Right lobe of liver (tissue), 6 donors: ENCODE measurements around the gene NSUN5. TPM values are rescaled to one million over a fixed set of nuclear protein-coding genes. Genes with fewer than 3 reads are reported as not detected.
"Not testable (repeated sequence)": the region's sequence is repeated elsewhere in the genome, so short reads cannot be mapped to it uniquely, and the experiment has no call there.

Experiments used
- ATAC-seq, 4 donors: fragments of 200-7000 bp; cut with Tn5 transposase; one replicate each; pipeline ENCODE4 v1.9.1; 2020; ENCODE audit warnings: mild to moderate bottlenecking in 4 of 4, moderate library complexity in 4 of 4
- DNase-seq, 3 donors: peaks; one replicate each; pipeline ENCODE4 v3.0.0-alpha.2; 2020
- H3K27ac ChIP-seq, 3 donors: fragments of 200-600 bp; one replicate each; pipeline ENCODE4 v1.8.0; 2022
- H3K27me3 ChIP-seq, 2 donors: fragments of 200-600 bp; one replicate each; pipeline ENCODE4 v1.8.0; 2022
- H3K36me3 ChIP-seq, 4 donors: fragments of 200-600 bp; sonication (generic) in 1 of 4; one replicate each; pipeline versions ENCODE4 v1.5.1 to v1.8.0; 2017 to 2022; ENCODE audit warnings: control low read depth in 1 of 4
- H3K4me1 ChIP-seq, 4 donors: fragments of 200-600 bp; sonication (generic) in 1 of 4; one replicate each; pipeline versions ENCODE4 v1.5.1 to v1.8.0; 2017 to 2022; ENCODE audit warnings: control low read depth in 1 of 4
- H3K4me3 ChIP-seq, 3 donors: fragments of 200-600 bp; one replicate each; pipeline ENCODE4 v1.8.0; 2022
- H3K9me3 ChIP-seq, 4 donors: fragments of 200-600 bp; sonication (generic) in 1 of 4; one replicate each; pipeline versions ENCODE4 v1.5.1 to v1.8.0; 2017 to 2022; ENCODE audit warnings: control low read depth in 1 of 4
- CTCF ChIP-seq, 4 donors: fragments of 200-600 bp in 3 of 4; fragments of 450-650 bp in 1 of 4; IDR thresholded peaks; one replicate each; pipeline versions ENCODE4 v1.5.1 to v1.8.0; 2016 to 2022; ENCODE audit warnings: antibody characterized with exemption in 4 of 4, mild to moderate bottlenecking in 2 of 4
- POLR2A ChIP-seq: fragments of 450-650 bp; IDR thresholded peaks from one replicate; pipeline ENCODE4 v1.6.1; 2017; ENCODE audit warnings: antibody characterized with exemption, mild to moderate bottlenecking
- WGBS: methylation state at CpG from one replicate; pipeline ENCODE4 v1.1.6; 2018; ENCODE audit warnings: low coverage, low lambda C conversion rate; ENCODE audit not compliant: insufficient coverage; ENCODE audit errors: missing lambda C conversion rate; 5-methylcytosine and 5-hydroxymethylcytosine counted together
- intact Hi-C, 2 donors: fragments of 100-400 bp; cut with DNase I; formaldehyde crosslinking; loops; one replicate each; pipeline versions ENCODE4 v1.11.2 to v1.14.1; 2022
- total RNA-seq, 6 experiments: library from RNA; depleted of rRNA in 2 of 6; stranded (reverse); fragments of >200 nt in 2 of 6; fragmentation: NEBNext Ultra II Directional in 3 of 6; extraction: Animal tissue kit (Norgen Biotek cat#: 25700) in 3 of 6; gene quantifications; one replicate each; pipeline versions ENCODE4 v1.1.0 to v1.2.4, GENCODE V29; 2016 to 2023
- donor health status: DM: no; HTN: yes; CAD: no.
- donor health status: DM: no; HTN: no; CAD: no.
- donor health status: DM: no; HTN: no; CAD: no.
- donor health status: DM: no; HTN: yes; CAD: no.
- donor health status: DM: no; HTN: yes; CAD: no.

The NSUN5 gene
- total RNA-seq, 6 experiments from 2014 or later, result 7.5 to 16.8 (median 9.2) TPM

GRCh38 chr7:73307436-73307835 lies 1.2 kb downstream of the NSUN5 start:
- Histone ChIP-seq H3K27me3 (no peaks in the 10 kb centered on the region), H3K4me1 (peaks cover 0 to 5% (median 0%) of the 10 kb centered on the region in 4 donors), H3K27ac (no peak overlapping the region), H3K4me3 (peak overlapping the region in 1 of 3 donors; percentile 86), H3K36me3 (peaks cover 0 to 5% (median 0%) of the 10 kb centered on the region in 4 donors), H3K9me3 (no peaks in the 10 kb centered on the region)
- intact Hi-C loops, result no loop called here
- ATAC-seq (no peak), DNase-seq (peak in 1 of 3 donors; percentile 40)
- WGBS, result 96% methylated on average over 8 of the region's 13 CpGs
- TF ChIP-seq POLR2A, result no peak
- no peak for TF ChIP-seq CTCF (IDR thresholded peaks at IDR 0.05)

GRCh38 chr7:73304612-73305387 lies 3.8 kb downstream of the NSUN5 start:
- H3K36me3 ChIP-seq, H3K4me1 ChIP-seq, H3K27me3 ChIP-seq, intact Hi-C loops, ATAC-seq, H3K9me3 ChIP-seq, H3K4me3 ChIP-seq, H3K27ac ChIP-seq: not testable (repeated sequence)
- 78% methylated on average over 3 of the region's 15 CpGs for WGBS
- DNase-seq, result peak in 1 of 3 donors; percentile 18

- Histone ChIP-seq H3K4me1 (peaks cover 0 to 2% (median 0%) of the 10 kb centered on the region in 4 donors), H3K9me3 (no peaks in the 10 kb centered on the region), H3K27ac (no peak overlapping the region), H3K27me3 (no peaks in the 10 kb centered on the region), H3K4me3 (no peak overlapping the region), H3K36me3 (peaks cover 0 to 5% (median 0%) of the 10 kb centered on the region in 4 donors)
- DNase-seq (peak in 1 of 3 donors; percentile 36), ATAC-seq (no peak)
- intact Hi-C loops, result no loop called here
- WGBS, result 92% methylated on average over 8 of the region's 14 CpGs
- TF ChIP-seq CTCF (IDR thresholded peaks at IDR 0.05) (no peak), POLR2A (no peak)
Measured at GRCh38 chr7:73304071-73304470, 4.6 kb downstream of the NSUN5 start.

- no peaks in the 10 kb centered on the region for H3K9me3 ChIP-seq
- no peaks in the 10 kb centered on the region for H3K4me1 ChIP-seq
- intact Hi-C loops, result no loop called here
- DNase-seq (peak in 1 of 3 donors; percentile 41), ATAC-seq (no peak)
- H3K27me3 ChIP-seq, result no peaks in the 10 kb centered on the region
- TF ChIP-seq CTCF (IDR thresholded peaks at IDR 0.05) (no peak), POLR2A (no peak)
- H3K27ac ChIP-seq, result no peak overlapping the region
- no peak overlapping the region for H3K4me3 ChIP-seq
- 60% methylated on average over 1 of the region's 26 CpGs for WGBS
- peaks cover 0 to 5% (median 0%) of the 10 kb centered on the region in 4 donors for H3K36me3 ChIP-seq
Measured at GRCh38 chr7:73303546-73303945, 5.1 kb downstream of the NSUN5 start.

- H3K9me3 ChIP-seq, H3K4me1 ChIP-seq, intact Hi-C loops, H3K36me3 ChIP-seq, H3K27ac ChIP-seq, H3K27me3 ChIP-seq, ATAC-seq, H3K4me3 ChIP-seq: not testable (repeated sequence)
- DNase-seq, result peak in 1 of 3 donors; percentile 9
- WGBS, result 86% methylated on average over 2 of the region's 10 CpGs
Measured at GRCh38 chr7:73302846-73303245, 5.8 kb downstream of the NSUN5 start.

- not testable (repeated sequence) for H3K27ac ChIP-seq
Measured at GRCh38 chr7:73301108-73301507, 7.5 kb downstream of the NSUN5 start.

GRCh38 chr7:73299812-73300211 lies 8.8 kb downstream of the NSUN5 start:
- H3K27me3 ChIP-seq, H3K9me3 ChIP-seq, H3K4me3 ChIP-seq, H3K4me1 ChIP-seq, H3K27ac ChIP-seq, intact Hi-C loops, H3K36me3 ChIP-seq: not testable (repeated sequence)
- 42% methylated on average over 5 of the region's 12 CpGs for WGBS
- DNase-seq, result peak in 1 of 3 donors; percentile 28
- peak in 3 of 4 donors; percentile 15 to 44 (median 23) for ATAC-seq

More at GRCh38 chr7:73301108-73301507, 7.5 kb downstream of the NSUN5 start:
- no CpG with 5 or more reads among the region's 14 CpGs for WGBS
- H3K4me3 ChIP-seq, DNase-seq, H3K27me3 ChIP-seq, H3K9me3 ChIP-seq, intact Hi-C loops, H3K4me1 ChIP-seq, H3K36me3 ChIP-seq: not testable (repeated sequence)
- peak; percentile 51 to 69 (median 62) for ATAC-seq

- intact Hi-C loops, result not testable (repeated sequence)
Measured at GRCh38 chr7:73297706-73298105, 10.9 kb downstream of the NSUN5 start.

More at GRCh38 chr7:73297706-73298105, 10.9 kb downstream of the NSUN5 start:
- not testable (repeated sequence) for ATAC-seq, H3K27ac ChIP-seq, H3K27me3 ChIP-seq, H3K4me3 ChIP-seq, H3K36me3 ChIP-seq, H3K4me1 ChIP-seq, DNase-seq, H3K9me3 ChIP-seq
- 71% methylated on average over 3 of the region's 27 CpGs for WGBS
